Activated CD4-positive, CD25-positive, alpha-beta regulatory T cell treated with anti-CD3 and anti-CD28 coated beads, Interleukin-2, amount 50 U/mL, for 16 hours (primary cell): Measurements from ENCODE around the gene FTMT.
"Not testable (repeated sequence)": the region's sequence is repeated elsewhere in the genome, so short reads cannot be mapped to it uniquely, and the experiment has no call there.

Experiments used
- DNase-seq: peaks from one replicate; pipeline ENCODE4 v3.0.0-alpha.2; 2020; ENCODE audit warnings: low read depth, low spot score

The FTMT gene

DNA sequence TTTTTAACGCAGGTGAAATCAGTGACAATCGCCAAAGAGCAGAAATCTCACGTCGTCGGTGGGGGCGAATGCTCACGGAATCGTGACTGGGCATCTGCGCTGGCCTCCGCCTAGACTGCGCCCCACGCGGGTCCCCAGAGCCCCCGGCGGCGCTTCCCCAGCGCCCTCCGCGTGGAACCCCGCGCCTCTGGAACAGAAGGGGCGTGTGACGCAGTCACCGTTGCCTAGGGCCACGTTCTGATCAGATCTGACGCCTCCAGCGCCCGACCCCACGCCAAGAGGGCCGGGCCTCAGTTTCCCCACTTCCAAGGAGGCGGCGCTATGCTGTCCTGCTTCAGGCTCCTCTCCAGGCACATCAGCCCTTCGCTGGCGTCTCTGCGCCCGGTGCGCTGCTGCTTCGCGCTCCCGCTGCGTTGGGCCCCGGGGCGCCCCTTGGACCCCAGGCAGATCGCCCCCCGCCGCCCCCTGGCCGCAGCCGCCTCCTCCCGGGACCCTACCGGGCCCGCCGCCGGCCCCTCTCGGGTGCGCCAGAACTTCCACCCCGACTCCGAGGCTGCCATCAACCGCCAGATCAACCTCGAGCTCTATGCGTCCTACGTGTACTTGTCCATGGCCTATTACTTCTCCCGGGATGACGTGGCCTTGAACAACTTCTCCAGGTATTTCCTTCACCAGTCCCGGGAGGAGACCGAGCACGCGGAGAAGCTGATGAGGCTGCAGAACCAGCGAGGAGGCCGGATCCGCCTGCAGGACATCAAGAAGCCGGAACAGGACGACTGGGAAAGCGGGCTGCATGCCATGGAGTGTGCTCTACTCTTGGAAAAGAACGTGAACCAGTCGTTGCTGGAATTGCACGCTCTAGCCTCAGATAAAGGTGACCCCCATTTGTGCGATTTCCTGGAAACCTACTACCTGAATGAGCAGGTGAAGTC lies at the start of gene FTMT:
TSS of gene FTMT (plus strand) at position 240 of the 932 bp plus-strand sequence. CDS start at position 322, 82 bp downstream.
- no peak for DNase-seq

DNA sequence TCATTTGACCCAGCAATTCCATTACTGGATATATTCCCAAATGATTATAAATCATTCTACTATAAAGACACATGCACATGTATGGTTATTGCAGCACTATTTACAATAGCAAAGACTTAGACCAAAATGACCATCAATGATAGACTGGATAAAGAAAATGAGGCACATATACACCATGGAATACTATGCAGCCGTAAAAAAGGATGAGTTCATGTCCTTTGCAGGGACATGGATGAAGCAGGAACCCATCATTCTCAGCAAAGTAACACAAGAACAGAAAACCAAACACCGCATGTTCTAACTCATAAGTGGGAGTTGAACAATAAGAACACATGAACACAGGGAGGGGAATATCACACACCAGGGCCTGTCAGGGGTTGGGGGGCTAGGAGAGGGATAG lies 46.4 kb upstream of the FTMT start:
- DNase-seq, result not testable (repeated sequence)

DNA sequence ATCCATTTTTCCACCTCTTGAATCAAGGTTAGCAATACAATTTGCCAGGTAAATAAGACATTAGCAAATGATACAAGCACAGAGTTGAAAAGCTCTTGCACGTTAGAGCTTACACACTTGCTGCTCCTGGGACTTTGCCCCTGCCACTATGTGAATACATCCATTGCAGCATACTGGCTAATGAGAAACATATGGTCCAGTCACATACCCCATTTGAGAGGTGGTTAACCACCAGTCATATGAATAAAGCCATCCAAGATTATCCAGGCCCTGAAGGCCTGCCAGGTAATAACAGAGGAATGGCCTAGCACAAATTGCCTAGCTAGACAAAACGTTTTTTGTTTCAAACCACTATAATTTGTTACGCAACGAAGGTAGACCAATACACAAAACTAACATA lies 45.8 kb upstream of the FTMT start:
- no peak for DNase-seq

DNA sequence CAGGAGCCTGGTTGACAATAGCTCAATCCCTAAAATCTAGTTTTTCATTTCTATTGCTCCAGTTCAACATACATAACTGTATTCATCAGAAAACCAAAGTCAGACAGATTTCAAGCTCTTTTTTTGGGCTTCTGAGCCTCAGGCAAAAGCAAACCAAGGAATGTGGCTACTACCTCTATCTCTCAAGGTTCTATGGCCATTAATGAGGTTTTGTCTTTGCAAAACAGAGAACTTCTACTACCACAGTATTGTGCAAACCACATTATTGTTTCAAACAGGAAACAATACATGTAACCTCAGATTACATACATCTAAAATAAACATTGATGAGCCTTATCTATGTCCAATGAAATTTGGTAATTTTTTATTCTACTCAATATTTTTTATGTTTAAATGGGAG lies 35.5 kb upstream of the FTMT start:
- DNase-seq, result no peak

DNA sequence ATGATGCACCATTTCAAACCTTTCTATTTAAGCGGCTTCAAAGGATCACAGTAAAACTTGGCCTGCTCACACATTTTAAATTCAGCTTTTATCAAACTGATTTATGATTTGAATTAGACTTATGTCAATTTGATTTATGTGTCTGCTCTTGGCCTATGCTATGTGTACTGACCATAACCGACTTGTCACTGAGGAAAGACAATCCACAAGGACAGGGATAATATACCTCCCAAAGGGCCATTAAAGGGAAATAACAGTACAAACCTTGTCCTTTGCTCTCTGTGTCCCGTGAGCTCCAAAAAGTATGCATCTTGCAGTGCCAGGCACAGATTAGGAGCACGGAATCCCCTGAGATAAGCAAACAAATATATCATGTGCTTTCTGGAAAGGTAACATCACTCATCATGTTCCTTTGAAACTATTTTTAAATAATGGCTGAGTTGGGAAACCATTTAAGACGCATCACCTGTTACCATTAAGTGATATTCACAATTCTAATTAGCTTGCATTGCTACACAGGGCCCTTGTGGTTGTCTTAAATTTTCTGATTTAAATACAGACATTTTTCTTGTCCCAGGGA lies 31.9 kb upstream of the FTMT start:
- no peak for DNase-seq

DNA sequence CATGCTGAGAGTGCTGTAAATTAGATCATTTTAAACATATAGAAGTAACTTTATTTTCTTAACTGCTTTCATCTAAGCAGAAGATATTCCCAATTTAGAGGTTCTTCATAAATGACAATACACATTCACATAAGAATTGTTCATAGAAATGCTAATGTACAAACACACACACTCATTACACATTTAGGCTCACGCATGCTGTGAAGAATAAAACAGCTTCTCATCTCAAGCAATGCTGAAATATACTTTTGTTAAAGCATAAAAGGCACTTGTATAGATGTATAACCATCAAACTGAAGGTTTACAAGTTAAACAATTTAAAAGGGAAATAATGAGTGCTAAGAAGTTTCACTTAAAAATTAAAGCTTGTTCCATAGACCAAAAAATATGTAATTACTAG lies 18.1 kb upstream of the FTMT start:
- DNase-seq, result no peak

DNA sequence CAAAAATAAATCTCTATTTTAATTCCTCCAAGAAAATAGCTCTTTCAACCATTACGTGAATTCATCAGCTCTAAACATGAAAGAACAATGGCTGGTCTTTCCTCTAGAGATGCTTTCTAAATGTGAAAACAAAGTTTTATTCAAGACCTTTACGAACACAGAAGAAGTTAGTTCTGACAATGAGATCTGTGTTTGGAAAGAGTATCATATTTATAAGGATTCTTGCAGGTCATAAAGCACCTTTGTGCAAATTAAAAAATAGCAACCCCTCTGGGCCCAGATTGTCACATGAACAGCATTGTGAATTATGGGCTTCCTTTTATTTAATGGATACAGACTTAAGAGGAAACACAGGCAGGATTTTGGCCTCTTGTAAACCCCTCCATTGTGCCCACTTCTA lies 17.7 kb upstream of the FTMT start:
- DNase-seq, result no peak

DNA sequence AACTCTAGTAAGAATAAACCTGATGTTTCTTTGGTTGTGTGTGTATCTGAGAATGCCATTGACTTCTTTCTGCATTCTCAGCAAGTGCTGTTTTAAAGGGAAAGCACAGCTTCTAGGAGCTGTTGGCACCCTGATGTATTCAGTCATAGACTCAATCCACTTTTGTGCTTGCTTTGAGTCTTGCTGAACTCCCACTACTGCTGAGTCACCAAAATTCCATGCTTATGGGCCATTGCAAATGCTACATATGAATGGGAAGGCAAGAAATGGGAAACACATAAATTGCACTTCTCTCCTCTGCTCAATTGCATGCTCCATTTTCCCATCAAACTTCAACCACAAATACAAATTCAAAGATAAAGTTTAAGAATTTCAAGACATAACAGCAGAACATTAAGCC lies 9.8 kb upstream of the FTMT start:
- no peak for DNase-seq

DNA sequence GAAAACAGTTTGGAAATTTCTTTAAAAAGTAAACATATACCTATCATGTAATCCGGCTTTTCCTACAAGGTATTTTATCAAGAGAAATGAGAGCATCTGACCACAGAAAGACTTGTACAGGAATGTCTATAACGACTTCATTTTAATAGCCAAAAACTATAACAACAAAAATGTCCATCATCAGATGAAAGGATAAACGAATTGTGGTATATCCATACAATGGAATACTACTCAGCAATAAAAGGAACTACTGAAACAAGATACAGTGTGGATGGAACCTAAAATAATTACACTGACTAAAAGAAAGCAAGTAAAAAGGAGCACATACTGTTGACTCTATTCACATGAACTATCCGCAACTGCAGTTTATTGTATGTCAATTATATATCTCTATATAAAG lies 1.4 kb upstream of the FTMT start:
- DNase-seq, result no peak

DNA sequence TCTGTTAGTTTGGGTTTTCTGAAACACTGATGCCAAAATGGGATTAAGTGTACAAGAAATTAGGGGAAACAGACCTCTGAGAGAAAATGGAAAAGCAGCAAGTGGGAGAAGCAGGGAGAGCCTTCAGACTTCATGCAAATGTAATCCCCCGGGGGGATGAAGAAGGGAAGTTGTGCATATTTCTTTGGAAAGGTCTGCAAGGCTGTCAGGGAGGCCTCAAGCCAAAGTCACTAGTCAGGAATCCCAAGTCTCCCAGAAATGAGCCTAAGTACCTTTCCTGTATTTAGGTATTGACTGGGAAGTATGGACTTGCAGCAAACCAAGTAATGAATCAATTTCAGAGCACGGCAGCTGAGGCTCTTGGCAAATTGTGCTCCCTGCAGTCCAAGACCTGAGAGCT lies 2.2 kb downstream of the FTMT start:
- no peak for DNase-seq

DNA sequence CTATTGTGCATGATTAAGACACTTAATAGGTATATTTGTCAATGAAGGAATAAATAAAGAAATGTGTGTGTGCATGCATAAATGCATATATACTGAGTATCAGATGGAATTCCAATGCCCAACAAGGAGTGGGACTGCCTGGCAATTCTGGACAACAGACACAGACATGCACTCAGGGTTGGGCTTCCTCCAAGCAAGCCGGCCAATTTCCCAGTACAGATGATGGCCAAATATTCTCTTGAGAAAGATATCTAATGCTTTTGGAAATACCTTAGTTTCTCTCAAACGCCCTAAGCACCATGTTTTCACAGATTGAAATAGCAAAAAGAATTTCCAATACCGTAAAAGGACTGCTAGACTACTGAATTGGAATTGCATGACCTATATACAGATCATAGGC lies 11.1 kb downstream of the FTMT start:
- no peak for DNase-seq

DNA sequence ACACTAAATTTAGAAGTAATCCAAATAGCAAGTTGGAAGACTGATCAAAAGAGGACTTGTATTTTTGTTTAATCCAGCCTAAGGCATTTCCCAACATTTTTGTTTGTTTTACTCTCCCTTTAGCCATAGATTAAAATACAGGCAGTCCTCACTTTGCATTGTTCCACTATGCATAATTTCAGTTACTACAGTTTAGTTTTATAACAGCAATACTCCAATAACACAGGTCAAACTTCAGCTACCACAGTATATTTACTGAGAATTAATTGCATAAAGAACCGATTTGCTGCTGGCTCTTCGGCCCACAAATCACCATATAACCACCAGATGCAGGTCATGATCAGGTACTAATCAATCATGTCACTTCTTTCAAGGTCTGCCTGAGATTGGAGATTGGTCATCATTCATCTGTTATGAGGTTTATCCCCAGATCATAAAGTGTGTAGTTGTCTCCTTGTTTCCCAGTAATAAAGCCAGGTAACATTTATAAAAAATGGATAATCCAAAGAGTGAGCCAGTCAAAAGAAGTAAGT lies 12.1 kb downstream of the FTMT start:
- DNase-seq, result no peak

DNA sequence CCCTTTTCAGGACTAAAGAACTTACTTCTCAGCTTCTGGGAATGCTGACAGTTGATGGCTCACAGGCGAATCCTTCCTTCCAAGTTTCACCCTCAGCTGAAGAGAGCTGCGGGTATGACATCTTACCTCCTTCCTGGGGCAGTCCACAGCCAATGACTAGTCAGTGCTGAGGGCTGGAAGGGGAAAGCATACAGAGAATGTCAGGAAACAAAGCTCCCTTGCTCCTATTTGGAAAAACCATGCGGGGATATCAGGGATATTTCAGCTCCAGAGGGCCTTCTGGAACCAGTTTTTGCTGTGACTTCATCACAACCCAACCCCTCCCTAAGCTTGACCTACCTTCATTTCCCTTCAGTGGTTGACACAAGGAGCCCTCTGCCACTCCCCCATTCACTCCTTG lies 15.7 kb downstream of the FTMT start:
- no peak for DNase-seq

DNA sequence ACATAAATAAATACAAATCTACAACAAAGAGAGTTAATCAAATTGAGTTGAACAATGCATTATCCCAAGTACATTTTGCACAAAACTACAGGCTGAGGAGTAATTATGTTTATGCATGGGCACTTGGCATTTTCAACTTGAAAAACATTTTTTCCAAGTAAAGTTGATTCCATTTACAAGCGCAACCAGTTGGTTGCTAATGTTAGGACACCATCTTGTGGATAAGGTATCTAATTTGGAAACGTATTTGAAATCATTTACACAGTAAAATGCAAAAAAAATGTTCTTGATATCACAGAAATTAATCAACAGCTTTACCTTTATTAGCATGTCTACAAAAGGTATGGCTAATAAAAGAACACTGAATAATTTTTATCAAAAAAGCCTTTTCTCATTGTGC lies 18.8 kb downstream of the FTMT start:
- no peak for DNase-seq

DNA sequence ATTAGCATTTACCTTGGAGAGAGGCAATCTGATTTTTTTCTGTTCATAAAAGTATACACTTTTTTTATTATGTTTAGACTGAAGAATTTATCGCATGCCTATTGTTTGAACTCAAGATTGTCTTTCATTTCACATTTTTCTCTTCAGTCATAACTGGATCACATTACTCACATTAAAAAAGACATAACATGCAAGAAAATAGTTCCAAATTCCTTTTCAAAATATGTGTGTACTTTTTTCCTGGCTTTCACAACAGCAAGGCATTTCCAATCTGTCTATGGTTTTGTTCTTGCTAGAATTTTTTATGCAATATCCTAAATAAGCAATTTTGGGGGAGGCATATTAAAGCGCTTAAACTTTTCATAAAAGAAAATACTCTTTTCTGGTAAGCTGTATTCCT lies 21.2 kb downstream of the FTMT start:
- DNase-seq, result no peak

DNA sequence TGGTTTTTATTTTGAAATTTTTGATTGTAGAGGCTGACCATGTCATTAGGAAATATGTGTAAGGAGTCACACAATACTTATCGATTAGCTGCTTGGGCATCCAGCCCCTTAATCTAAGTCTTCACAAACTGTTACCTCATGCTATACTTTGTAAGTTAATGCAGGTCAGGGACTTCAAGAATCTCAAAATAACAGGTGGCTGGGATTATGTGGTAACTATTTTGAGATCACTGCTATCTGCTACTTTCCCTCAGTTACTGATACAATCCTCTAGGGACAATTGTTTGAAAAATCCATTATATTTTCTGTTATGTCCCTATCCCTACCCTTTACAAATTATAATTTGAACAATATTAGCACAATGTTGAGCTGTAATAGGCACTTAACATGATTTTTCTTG lies 21.7 kb downstream of the FTMT start:
- no peak for DNase-seq

DNA sequence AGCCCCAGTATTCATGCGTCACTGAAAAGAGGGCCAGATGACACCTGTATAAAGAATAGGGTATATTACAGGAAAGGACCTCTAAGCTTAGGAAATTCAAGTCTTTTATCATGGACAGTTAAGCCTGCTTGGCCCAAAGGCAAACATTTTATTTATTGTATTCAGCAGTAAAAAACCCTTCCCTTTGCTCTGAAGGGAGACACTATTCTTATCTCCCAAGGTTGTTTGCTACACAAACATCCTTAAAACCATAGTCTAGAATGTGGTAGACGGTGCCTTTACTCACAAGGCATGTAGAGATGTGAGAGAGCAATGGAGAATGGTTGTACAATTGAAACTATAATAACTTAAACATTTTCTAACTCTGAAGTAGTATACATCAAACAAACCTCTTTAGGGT lies 33.9 kb downstream of the FTMT start:
- DNase-seq, result no peak

DNA sequence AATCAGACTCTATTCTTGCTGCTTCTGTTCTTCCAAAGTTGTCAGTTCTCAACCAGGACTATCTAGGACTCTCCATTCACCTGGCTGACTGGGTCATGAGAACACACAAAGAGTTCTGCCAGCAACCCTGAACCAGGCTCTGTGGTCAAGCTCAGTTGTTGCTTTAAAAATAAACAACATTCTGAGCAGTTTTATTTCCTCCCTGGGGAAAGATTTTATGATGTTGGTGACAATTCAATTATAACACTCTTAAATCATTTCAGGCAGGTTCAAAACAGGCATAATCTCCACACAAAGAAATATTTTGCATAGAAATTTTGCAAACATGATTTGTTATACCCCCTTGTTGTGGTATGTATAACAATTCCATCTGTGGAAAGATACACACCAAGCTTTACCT lies 36.0 kb downstream of the FTMT start:
- DNase-seq, result no peak

DNA sequence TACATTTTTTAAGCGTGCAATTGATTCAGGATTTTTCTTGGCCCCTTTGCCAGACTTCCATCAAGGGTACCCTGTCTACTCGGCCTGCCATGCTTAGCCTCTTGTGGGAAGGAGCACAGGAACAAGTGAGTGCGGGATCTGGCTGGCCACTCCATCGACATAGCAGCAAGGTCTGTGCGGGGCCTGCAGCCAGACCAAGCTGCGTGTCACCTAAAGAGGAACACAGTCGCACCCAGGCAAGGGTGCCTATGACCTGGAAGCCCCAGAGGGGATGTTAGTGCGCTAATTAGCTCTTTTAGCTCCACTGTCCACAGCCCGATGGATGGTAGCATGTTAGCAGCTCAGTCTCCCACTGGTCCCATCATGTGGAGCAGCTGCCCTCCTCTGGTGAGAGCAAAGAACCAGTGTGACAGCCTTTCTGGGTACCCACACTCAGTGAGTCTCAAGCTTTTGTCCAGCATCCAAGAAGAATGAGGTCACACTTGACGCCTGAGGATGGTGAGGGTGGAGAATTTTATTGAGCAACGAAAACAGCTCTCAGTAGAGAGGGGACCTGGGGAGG lies 38.7 kb downstream of the FTMT start:
- no peak for DNase-seq

DNA sequence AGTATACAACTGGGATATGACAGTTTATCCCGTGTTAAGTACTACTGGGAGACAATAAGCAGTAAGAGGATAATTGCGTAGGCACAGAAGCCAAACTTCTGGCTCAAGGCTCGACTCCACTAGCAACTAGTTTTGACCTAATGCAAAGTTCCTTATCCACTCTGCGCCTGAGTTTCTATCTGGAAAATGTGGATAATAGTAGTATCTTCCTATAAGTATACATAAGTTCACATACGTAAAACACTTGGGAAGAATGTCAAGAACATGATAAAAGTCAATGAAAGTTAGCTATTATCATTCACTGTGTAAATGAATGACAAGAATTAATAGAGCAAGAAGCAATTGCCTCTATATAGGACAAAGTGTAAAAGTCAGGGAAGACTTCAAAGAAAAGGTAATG lies 45.7 kb downstream of the FTMT start:
- no peak for DNase-seq

DNA sequence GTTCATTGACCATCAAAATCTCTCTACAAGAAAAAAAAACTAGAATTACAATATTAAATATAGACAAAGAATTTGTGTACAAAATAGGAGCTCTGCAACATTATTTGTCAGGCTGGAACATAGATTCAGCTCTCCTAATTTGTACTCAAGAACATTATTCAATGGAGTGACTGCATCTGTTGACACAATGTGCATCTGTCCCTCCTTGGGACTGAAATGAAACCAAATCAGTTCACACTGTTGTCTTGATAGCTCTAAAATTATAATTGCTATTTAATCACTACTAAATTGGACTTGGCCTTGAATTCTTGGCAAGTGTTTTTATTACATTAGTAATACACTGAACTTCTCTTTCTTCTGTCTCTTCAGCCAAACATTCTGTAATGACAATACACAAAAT lies 47.7 kb downstream of the FTMT start:
- no peak for DNase-seq
